Keratinocyte (primary cell): ENCODE data around the gene TMBIM4.

Experiments
- CTCF ChIP-seq, 3 experiments: IDR thresholded peaks in 1 of 3; conservative IDR thresholded peaks in 1 of 3; optimal IDR thresholded peaks in 1 of 3; 2 replicates in 2 of 3; 3 replicates in 1 of 3; pipeline versions ENCODE3 to v1.5.1; 2011; ENCODE audit warnings: low read length in 3 of 3, mild to moderate bottlenecking in 3 of 3, moderate library complexity in 2 of 3, control low read depth in 1 of 3, inconsistent platforms in 1 of 3; ENCODE audit not compliant: insufficient read depth in 2 of 3; ENCODE audit errors: extremely low read depth in 1 of 3
- EZH2 ChIP-seq: IDR thresholded peaks from one replicate; pipeline ENCODE4 v1.6.1; 2012; ENCODE audit warnings: inconsistent platforms, mild to moderate bottlenecking, low read length, moderate library complexity

- TF ChIP-seq CTCF (optimal IDR thresholded peaks at IDR 0.05 in 1 of 3, IDR thresholded peaks at IDR 0.05 in 1 of 3, conservative IDR thresholded peaks at IDR 0.05 in 1 of 3; ENCODE audit: extremely low read depth in 1 of 3, insufficient read depth in 2 of 3, low read length in 3 of 3) = no peak
- TF ChIP-seq EZH2 = no peak
These were observed 1.4 kb downstream of the TMBIM4 start for GRCh38 chr12:66168410-66168809.
